ENCODE measurements around the gene MYO18B.

The MYO18B gene

GRCh38 chr22:25935266-25936058 lies 193.5 kb downstream of the MYO18B start:
- Histone ChIP-seq H3K9ac (ENCODE audit: low read depth, low read length) (no peak overlapping the region), H3K9me3 (ENCODE audit: control insufficient read depth, insufficient read depth, low read length) (no peaks in the 10 kb centered on the region), H3K36me3 (ENCODE audit: insufficient read depth, low read length) (no peaks in the 10 kb centered on the region), H3K4me1 (ENCODE audit: insufficient read depth, low read length) (peaks cover 31% of the 10 kb centered on the region)

- Histone ChIP-seq H3K36me3 (ENCODE audit: insufficient read depth, low read length) (no peaks in the 10 kb centered on the region), H3K9me3 (ENCODE audit: control insufficient read depth, insufficient read depth, low read length) (no peaks in the 10 kb centered on the region), H3K9ac (ENCODE audit: low read depth, low read length) (no peak overlapping the region), H3K4me1 (ENCODE audit: insufficient read depth, low read length) (peaks cover 33% of the 10 kb centered on the region)
These were observed 196.2 kb downstream of the MYO18B start for GRCh38 chr22:25938151-25938550.

DNA sequence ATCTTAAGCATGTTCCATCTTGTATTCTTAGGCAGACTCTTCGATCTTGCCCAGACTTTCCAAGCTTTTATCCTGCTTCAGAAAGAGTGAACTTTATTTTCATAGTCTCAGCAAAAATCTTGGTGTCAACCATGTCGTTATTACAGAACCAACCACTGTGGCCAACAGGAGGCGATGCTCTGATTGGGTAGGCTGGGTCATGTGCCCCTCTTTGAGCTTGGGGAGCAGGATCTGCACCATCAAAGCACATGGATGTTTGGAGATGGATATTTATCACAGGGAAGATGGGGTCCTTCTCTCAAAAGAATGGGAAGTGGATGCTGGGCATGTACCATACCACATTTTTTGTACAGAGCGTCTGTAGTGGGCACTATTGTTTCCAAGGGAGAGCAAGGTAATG lies 197.4 kb downstream of the MYO18B start:
- Histone ChIP-seq H3K4me1 (ENCODE audit: insufficient read depth, low read length) (peaks cover 33% of the 10 kb centered on the region), H3K9ac (ENCODE audit: low read depth, low read length) (no peak overlapping the region), H3K9me3 (ENCODE audit: control insufficient read depth, insufficient read depth, low read length) (no peaks in the 10 kb centered on the region), H3K36me3 (ENCODE audit: insufficient read depth, low read length) (no peaks in the 10 kb centered on the region)

DNA sequence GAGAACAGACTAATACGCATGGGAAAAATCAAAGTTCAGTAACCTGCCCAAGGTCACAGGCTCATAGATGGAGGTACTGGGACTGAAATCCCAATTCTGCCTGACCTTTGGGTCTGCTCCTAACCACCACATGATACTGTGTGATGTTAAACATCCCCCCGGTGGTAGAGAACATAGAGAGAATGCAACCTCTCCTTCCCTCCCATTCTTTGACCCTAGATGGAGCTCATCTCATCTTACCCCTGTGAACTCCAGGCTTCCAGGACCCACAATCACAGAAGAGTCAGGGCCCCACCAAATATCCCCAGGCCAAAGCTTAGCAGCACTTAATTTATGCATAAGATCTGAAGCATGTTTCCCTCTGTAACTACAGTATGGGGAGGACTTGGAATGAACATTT lies 198.5 kb downstream of the MYO18B start:
- H3K9me3 ChIP-seq (ENCODE audit: control insufficient read depth, insufficient read depth, low read length) = no peaks in the 10 kb centered on the region
- H3K36me3 ChIP-seq (ENCODE audit: insufficient read depth, low read length) = no peaks in the 10 kb centered on the region
- H3K4me1 ChIP-seq (ENCODE audit: insufficient read depth, low read length) = peaks cover 23% of the 10 kb centered on the region
- no peak overlapping the region for H3K9ac ChIP-seq (ENCODE audit: low read depth, low read length)

- Histone ChIP-seq H3K4me1 (ENCODE audit: insufficient read depth, low read length) (peaks cover 15% of the 10 kb centered on the region), H3K36me3 (ENCODE audit: insufficient read depth, low read length) (no peaks in the 10 kb centered on the region), H3K9ac (ENCODE audit: low read depth, low read length) (no peak overlapping the region), H3K9me3 (ENCODE audit: control insufficient read depth, insufficient read depth, low read length) (no peaks in the 10 kb centered on the region)
These were observed 199.5 kb downstream of the MYO18B start for GRCh38 chr22:25941365-25941960.

DNA sequence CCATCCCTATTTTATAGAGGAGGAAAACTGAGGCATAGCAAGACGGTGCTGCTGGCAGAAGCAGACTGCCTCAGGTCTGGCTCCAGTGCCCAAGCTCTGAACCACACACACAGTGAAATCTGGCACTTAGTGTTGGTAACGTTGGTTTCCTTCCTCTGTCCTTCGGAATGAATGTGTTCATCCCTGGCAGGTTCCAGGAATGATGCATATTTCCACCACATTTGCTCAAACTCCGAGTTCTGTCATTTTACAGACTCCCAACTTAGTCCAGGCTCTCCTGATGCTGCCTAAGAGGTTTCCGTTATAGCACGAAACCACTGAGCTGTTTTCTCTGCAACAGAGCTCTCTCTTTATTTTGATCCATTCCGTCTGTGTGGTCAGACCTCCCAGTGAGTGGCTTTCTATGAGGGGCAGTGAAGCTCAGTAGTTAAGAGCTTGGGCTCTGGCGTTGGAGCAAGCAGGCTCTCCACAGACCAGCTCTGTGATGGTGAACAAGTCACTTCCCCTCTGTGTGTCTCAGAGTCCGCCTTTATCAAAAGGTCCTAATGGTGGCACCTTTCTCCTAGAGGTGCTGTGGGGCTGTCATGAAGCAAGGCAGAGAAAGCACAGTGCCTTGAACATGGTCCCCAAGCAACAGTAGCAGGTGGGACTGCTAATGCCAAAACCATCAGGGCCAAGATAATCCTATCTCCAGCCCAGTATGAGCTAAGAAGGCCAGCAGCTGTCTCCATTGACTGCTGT lies 200.3 kb downstream of the MYO18B start:
- Histone ChIP-seq H3K4me1 (ENCODE audit: insufficient read depth, low read length) (peaks cover 15% of the 10 kb centered on the region), H3K9me3 (ENCODE audit: control insufficient read depth, insufficient read depth, low read length) (no peaks in the 10 kb centered on the region), H3K9ac (ENCODE audit: low read depth, low read length) (no peak overlapping the region), H3K36me3 (ENCODE audit: insufficient read depth, low read length) (no peaks in the 10 kb centered on the region)

DNA sequence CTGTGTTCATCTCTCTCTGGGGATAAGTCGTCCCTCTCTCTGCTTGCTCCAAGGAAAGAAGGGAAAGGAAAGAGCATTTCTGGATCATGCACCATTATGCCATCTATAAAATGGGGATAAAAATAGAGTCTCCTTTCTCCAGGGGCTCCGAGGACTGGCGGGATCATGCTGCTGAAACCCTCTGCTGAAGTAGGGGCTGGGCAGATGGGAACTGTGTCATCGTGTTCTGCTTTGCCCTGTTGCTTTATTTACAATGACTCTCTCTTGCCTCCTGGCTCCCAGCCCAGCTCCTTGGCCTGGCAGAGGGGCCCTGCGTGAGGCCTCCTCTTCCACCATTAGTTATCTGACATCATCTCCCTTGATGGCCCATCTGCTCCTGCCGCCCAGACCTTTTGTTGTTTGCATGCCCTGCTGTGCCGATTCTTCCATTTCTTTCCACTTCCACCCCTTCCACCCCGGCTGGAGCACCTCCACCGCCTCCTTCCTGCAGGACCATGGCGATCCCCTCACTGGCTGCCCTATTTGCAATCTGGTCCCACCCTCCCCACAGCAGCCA lies 200.9 kb downstream of the MYO18B start:
- H3K36me3 ChIP-seq (ENCODE audit: insufficient read depth, low read length) = no peaks in the 10 kb centered on the region
- H3K4me1 ChIP-seq (ENCODE audit: insufficient read depth, low read length) = peaks cover 14% of the 10 kb centered on the region
- H3K9ac ChIP-seq (ENCODE audit: low read depth, low read length) = no peak overlapping the region
- no peaks in the 10 kb centered on the region for H3K9me3 ChIP-seq (ENCODE audit: control insufficient read depth, insufficient read depth, low read length)

- no peaks in the 10 kb centered on the region for H3K9me3 ChIP-seq (ENCODE audit: control insufficient read depth, insufficient read depth, low read length)
- no peaks in the 10 kb centered on the region for H3K4me1 ChIP-seq (ENCODE audit: insufficient read depth, low read length)
- H3K36me3 ChIP-seq (ENCODE audit: insufficient read depth, low read length) = no peaks in the 10 kb centered on the region
- H3K9ac ChIP-seq (ENCODE audit: low read depth, low read length) = no peak overlapping the region
These were observed 208.1 kb downstream of the MYO18B start for GRCh38 chr22:25950111-25950510.

GRCh38 chr22:25953276-25953675 lies 211.3 kb downstream of the MYO18B start:
- Histone ChIP-seq H3K9me3 (ENCODE audit: control insufficient read depth, insufficient read depth, low read length) (no peaks in the 10 kb centered on the region), H3K4me1 (ENCODE audit: insufficient read depth, low read length) (no peaks in the 10 kb centered on the region), H3K36me3 (ENCODE audit: insufficient read depth, low read length) (no peaks in the 10 kb centered on the region), H3K9ac (ENCODE audit: low read depth, low read length) (no peak overlapping the region)

- H3K36me3 ChIP-seq (ENCODE audit: insufficient read depth, low read length) = no peaks in the 10 kb centered on the region
- no peaks in the 10 kb centered on the region for H3K4me1 ChIP-seq (ENCODE audit: insufficient read depth, low read length)
- no peaks in the 10 kb centered on the region for H3K9me3 ChIP-seq (ENCODE audit: control insufficient read depth, insufficient read depth, low read length)
- H3K9ac ChIP-seq (ENCODE audit: low read depth, low read length) = no peak overlapping the region
These were observed 211.9 kb downstream of the MYO18B start for GRCh38 chr22:25953919-25954318.

DNA sequence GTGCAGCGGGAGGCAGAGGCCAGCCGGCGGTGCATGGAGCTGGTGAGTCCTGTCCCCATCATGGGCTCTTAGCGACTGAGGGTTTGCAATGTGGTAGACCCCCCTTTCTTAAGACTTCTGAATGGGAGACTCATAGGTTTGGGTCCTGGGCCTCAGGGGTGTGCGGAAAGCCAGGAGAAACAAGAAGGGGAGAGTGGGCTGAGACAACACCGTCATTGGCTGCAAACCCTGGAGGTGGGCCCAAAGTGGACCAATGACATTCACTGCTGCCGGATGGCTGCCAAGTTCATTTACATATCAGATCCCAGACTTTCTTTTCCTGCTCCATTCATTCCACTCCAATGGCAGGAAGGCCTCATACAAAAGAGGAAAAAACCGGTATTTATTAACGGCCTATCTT lies 213.3 kb downstream of the MYO18B start:
- Histone ChIP-seq H3K36me3 (ENCODE audit: insufficient read depth, low read length) (no peaks in the 10 kb centered on the region), H3K9ac (ENCODE audit: low read depth, low read length) (no peak overlapping the region), H3K9me3 (ENCODE audit: control insufficient read depth, insufficient read depth, low read length) (no peaks in the 10 kb centered on the region), H3K4me1 (ENCODE audit: insufficient read depth, low read length) (no peaks in the 10 kb centered on the region)

DNA sequence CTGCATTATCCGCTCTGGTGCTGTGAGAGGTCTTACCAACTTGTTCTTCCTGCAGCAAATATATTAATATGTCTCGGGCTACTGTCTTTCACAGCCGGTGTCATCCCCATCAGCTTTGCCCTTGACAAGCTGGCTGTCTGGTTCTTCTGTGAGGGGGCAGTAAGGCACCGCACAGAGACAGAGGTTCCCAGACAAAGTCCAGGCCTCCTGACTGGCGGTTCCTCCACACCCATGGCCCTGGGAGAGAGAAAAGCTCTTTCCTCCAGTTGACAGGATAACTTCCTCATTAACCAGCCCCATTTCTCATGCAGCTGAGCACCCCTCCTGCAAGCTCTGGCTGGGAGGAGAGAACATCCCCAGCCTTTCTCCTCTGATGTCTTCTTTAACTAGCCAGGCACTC lies 214.8 kb downstream of the MYO18B start:
- no peaks in the 10 kb centered on the region for H3K36me3 ChIP-seq (ENCODE audit: insufficient read depth, low read length)
- H3K9me3 ChIP-seq (ENCODE audit: control insufficient read depth, insufficient read depth, low read length) = no peaks in the 10 kb centered on the region

DNA sequence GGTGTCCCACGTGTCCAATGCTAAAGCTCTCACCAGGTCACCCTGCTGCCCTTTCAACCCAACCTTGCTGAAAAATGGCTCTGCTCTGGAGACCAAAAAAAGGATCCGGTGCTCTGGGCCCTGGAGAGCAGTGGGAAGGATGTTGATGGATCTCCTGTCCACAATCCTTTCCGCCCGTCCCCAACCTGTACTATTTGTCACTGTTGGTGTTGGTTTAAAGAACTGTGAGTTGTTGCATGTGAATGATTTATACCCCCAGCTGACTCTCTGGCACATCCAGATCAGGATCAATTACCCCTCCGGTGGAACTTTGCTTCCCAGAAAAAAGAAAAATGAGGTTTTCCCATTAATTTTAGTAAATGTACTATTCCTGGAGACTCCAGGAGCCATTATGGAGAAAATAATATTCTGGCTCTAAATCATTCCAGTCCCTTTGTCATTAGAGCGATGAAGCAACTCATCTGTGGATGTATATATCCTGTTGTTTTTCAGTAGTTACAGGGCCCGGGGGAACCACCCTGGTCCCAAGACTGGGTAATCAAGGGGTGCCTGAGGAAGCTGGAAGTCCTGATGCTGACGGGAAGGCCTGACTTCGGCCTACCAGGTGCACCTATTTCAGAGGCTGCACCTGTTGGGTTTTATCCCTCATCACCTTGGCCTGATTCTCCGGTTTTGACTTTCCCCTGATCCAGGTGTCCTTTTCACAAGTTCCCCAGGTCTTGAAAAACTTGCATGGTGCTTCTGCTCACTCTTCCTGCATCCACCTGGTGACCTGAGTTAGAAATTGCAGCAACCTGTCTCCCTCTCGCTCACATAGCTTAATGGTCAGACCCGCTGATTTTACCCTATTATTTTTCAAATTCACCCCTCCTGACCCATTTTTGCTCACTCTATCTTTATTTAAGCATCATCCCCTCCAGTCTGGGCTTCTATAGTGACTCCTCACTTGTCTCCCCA lies 218.1 kb downstream of the MYO18B start:
- H3K36me3 ChIP-seq (ENCODE audit: insufficient read depth, low read length) = no peaks in the 10 kb centered on the region
- no peaks in the 10 kb centered on the region for H3K9me3 ChIP-seq (ENCODE audit: control insufficient read depth, insufficient read depth, low read length)
- H3K9ac ChIP-seq (ENCODE audit: low read depth, low read length) = no peak overlapping the region
- H3K4me1 ChIP-seq (ENCODE audit: insufficient read depth, low read length) = no peaks in the 10 kb centered on the region

More for the DNA sequence above, 214.8 kb downstream of the MYO18B start:
- Histone ChIP-seq H3K9ac (ENCODE audit: low read depth, low read length) (no peak overlapping the region), H3K4me1 (ENCODE audit: insufficient read depth, low read length) (no peaks in the 10 kb centered on the region)

GRCh38 chr22:25961699-25962098 lies 219.7 kb downstream of the MYO18B start:
- Histone ChIP-seq H3K9me3 (ENCODE audit: control insufficient read depth, insufficient read depth, low read length) (no peaks in the 10 kb centered on the region), H3K4me1 (ENCODE audit: insufficient read depth, low read length) (peaks cover 7% of the 10 kb centered on the region; the same call in 1 of the 2 replicates), H3K9ac (ENCODE audit: low read depth, low read length) (no peak overlapping the region), H3K36me3 (ENCODE audit: insufficient read depth, low read length) (no peaks in the 10 kb centered on the region)

Measured in ES-I3 (cell line).